Measurements from ENCODE around the gene FAM98B.

GRCh38 chr15:38470816-38471215, 16.9 kb downstream of the FAM98B start:
- TF ChIP-seq CTCF (IDR thresholded peaks at IDR 0.05 in 8 of 11, conservative IDR thresholded peaks at IDR 0.05 in 3 of 11) (no peak), POLR2AphosphoS5 (IDR thresholded peaks at IDR 0.05) (no peak), POLR2A (IDR thresholded peaks at IDR 0.05) (no peak)

All from spleen (tissue), 7 donors.